K562 (cell line): ENCODE measurements around the gene CERS1. TPM values are rescaled to one million over a fixed set of nuclear protein-coding genes. Genes with fewer than 3 reads are reported as not detected.

Source experiments
- CC2D1A ChIP-seq: fragments of 450-650 bp; IDR thresholded peaks from 2 replicates; pipeline ENCODE4 v1.6.1; 2017; ENCODE audit warnings: mild to moderate bottlenecking
- DMBX1 ChIP-seq: fragments of 250-450 bp; sonication (Bioruptor Pico); IDR thresholded peaks from 2 replicates; pipeline ENCODE4 v1.8.0; 2022; ENCODE audit warnings: inconsistent platforms, mild to moderate bottlenecking, moderate library complexity, borderline replicate concordance
- FOXA1 ChIP-seq: fragments of 450-650 bp; IDR thresholded peaks from 2 replicates; pipeline ENCODE4 v1.6.1; 2016; ENCODE audit warnings: mild to moderate bottlenecking, borderline replicate concordance
- GATA2 ChIP-seq: sonication (generic); formaldehyde crosslinking; IDR thresholded peaks from 2 replicates; pipeline ENCODE4 v1.4.0; 2020; ENCODE audit warnings: mild to moderate bottlenecking, missing genetic modification reagents
- HOXB6 ChIP-seq: fragments of 250-450 bp; sonication (Bioruptor Pico); IDR thresholded peaks from 2 replicates; pipeline ENCODE4 v1.5.1; 2022; ENCODE audit warnings: mild to moderate bottlenecking, borderline replicate concordance
- ILF3 ChIP-seq: fragments of 450-650 bp; IDR thresholded peaks from 2 replicates; pipeline ENCODE4 v1.6.1; 2018; ENCODE audit warnings: antibody characterized with exemption, mild to moderate bottlenecking, moderate library complexity, borderline replicate concordance
- MAFG ChIP-seq: fragments of 450-650 bp; conservative IDR thresholded peaks from 2 replicates; pipeline ENCODE4 v1.6.1; 2016; ENCODE audit warnings: missing genetic modification characterization, missing compliant biosample characterization
- MAFK ChIP-seq: IDR thresholded peaks from 2 replicates; pipeline ENCODE4 v1.6.1; 2011; ENCODE audit warnings: low read length, improper control_type of control experiment
- MECOM ChIP-seq: fragments of 250-450 bp; sonication (Bioruptor Pico); IDR thresholded peaks from 2 replicates; pipeline ENCODE4 v1.8.0; 2022; ENCODE audit warnings: inconsistent platforms
- MEF2A ChIP-seq: IDR thresholded peaks from 2 replicates; pipeline ENCODE4 v1.6.1; 2011; ENCODE audit warnings: low read depth, mild to moderate bottlenecking, low read length, moderate library complexity; ENCODE audit not compliant: control insufficient read depth
- PTRF ChIP-seq: fragments of 450-650 bp; IDR thresholded peaks from 2 replicates; pipeline ENCODE4 v1.6.1; 2016; ENCODE audit warnings: mild to moderate bottlenecking, missing genetic modification characterization, missing compliant biosample characterization
- SMARCA5 ChIP-seq: fragments of 450-650 bp; IDR thresholded peaks from 2 replicates; pipeline ENCODE4 v1.6.1; 2016
- SPI1 ChIP-seq: IDR thresholded peaks from 2 replicates; pipeline ENCODE4 v1.6.1; 2011; ENCODE audit warnings: low read depth, low read length, control low read depth, borderline replicate concordance
- SRSF7 ChIP-seq: fragments of 200-400 bp; formaldehyde crosslinking; optimal IDR thresholded peaks from 2 replicates; pipeline ENCODE3; 2017; ENCODE audit warnings: mild to moderate bottlenecking, low read depth, low read length
- ZC3H4 ChIP-seq: sonication (generic); formaldehyde crosslinking; IDR thresholded peaks from 2 replicates; pipeline ENCODE4 v1.9.0; 2021; ENCODE audit warnings: missing genetic modification reagents, borderline replicate concordance
- ZNF165 ChIP-seq: fragments of 250-450 bp; sonication (Bioruptor Pico); IDR thresholded peaks from 2 replicates; pipeline ENCODE4 v1.4.0; 2020; ENCODE audit warnings: borderline replicate concordance
- ZNF232 ChIP-seq: sonication (generic); formaldehyde crosslinking; IDR thresholded peaks from 2 replicates; pipeline ENCODE4 v1.8.0; 2022; ENCODE audit warnings: mild to moderate bottlenecking, missing genetic modification reagents
- ZNF24 ChIP-seq: fragments of 450-650 bp; IDR thresholded peaks from 2 replicates; pipeline ENCODE4 v1.6.1; 2016
- ZNF354B ChIP-seq: fragments of 250-450 bp; sonication (Bioruptor Pico); IDR thresholded peaks from 2 replicates; pipeline ENCODE4 v1.4.0; 2020
- polyA plus RNA-seq, 8 experiments: library from polyadenylated mRNA; depleted of rRNA in 4 of 8; stranded (reverse) in 5 of 8; unstranded in 3 of 8; fragments of >200 nt; fragmentation: Nextera tagmentation in 2 of 8; fragmentation: Illumina TruSeq in 1 of 8; extraction: Ambion mirVana in 2 of 8; extraction: Trizol in 1 of 8; gene quantifications; 2 replicates each; pipeline versions ENCODE4 v1.2.1 to v1.2.3, GENCODE V29; 2011 to 2014; ENCODE audit warnings: inconsistent platforms in 1 of 8, missing spikeins in 1 of 8
- total RNA-seq, 7 experiments: library from RNA; depleted of rRNA in 6 of 7; stranded (reverse); fragments of >200 nt in 6 of 7; fragmentation: Illumina TruSeq in 2 of 7; extraction: Trizol in 2 of 7; gene quantifications; 2 replicates each; pipeline versions ENCODE4 v1.2.1 to v1.2.3, GENCODE V29; 2011 to 2021; ENCODE audit warnings: low replicate concordance in 1 of 7
- TF ChIP-seq, protein P1 (sequence below): fragments of 450-650 bp; formaldehyde crosslinking; IDR thresholded peaks from 2 replicates; pipeline ENCODE4 v1.4.0; 2022; ENCODE audit warnings: missing genetic modification characterization
- TF ChIP-seq, protein P2 (sequence below): fragments of 450-650 bp; conservative IDR thresholded peaks from 2 replicates; pipeline ENCODE4 v1.6.1; 2016; ENCODE audit warnings: missing genetic modification characterization, low read depth, mild to moderate bottlenecking, missing compliant biosample characterization, moderate library complexity
- TF ChIP-seq, protein P3 (sequence below): fragments of 450-650 bp; formaldehyde crosslinking; IDR thresholded peaks from 2 replicates; pipeline ENCODE4 v1.4.0; 2020; ENCODE audit warnings: mild to moderate bottlenecking, moderate library complexity
- TF ChIP-seq, protein P4 (sequence below), 2 experiments: fragments of 450-650 bp; conservative IDR thresholded peaks; 2 replicates each; pipeline ENCODE4 v1.6.1; 2017; ENCODE audit warnings: mild to moderate bottlenecking in 2 of 2, moderate library complexity in 2 of 2

The CERS1 gene
- total and polyA plus RNA-seq, 9 of the 15 experiments (the other 6 are each of a cell fraction or from before 2014, with no cell fraction given), result 0.33 to 1.5 (median 0.86) TPM; not detected in 2

DNA sequence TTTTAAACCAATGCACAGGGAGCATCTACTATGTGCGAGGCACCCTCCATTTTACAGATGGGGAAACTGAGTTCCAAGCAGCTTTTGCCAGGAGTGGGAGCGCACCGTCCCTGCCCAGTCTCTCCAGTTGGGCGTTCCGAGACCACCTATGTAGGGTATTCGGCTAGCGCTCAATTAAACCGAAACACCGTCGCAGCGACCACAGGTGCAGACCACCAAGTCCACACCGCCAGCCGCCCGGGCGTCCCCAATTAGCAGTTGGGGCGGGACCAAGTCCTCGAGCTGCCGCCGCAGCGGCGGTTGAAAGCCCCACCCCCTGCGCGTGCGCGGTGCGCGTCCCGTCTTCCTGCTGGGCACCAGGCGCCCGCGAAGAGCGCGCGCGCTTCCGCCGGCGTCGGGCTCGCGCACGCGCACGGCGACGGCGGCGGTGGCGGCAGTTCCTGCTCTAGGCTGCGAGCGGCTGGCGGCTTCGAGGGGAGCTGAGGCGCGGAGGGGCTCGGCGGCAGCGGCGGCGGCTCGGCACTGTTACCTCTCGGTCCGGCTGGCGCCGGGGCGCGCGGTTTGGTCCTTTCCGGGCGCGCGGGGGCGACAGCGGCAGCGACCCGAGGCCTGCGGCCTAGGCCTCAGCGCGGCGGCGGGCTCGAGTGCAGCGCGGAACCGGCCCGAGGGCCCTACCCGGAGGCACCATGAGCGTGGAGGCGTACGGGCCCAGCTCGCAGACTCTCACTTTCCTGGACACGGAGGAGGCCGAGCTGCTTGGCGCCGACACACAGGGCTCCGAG lies 64.2 kb downstream of the CERS1 start, which contains the start of gene UPF1 (continued):
- TF ChIP-seq GATA2 (CRISPR knock-in tag) (no peak), ZC3H4 (CRISPR knock-in tag) (no peak), ZNF24 (no peak), ZNF354B (CRISPR knock-in tag) (no peak), ZNF165 (CRISPR knock-in tag) (no peak), MAFG (tag) (no peak), PTRF (tag) (no peak), FOXA1 (no peak), SPI1 (0 out of 2 replicates have a peak, but pooled peaks have one; percentile 26), MECOM (CRISPR knock-in tag) (no peak), DMBX1 (CRISPR knock-in tag) (no peak; the same call in none of the 2 replicates), CC2D1A (no peak), ILF3 (peak; percentile 93), MEF2A (no peak), HOXB6 (CRISPR knock-in tag) (no peak), SRSF7 (no peak), MAFK (no peak), ZNF232 (CRISPR knock-in tag) (no peak; the same call in 1 of the 2 replicates), SMARCA5 (no peak)
- TF ChIP-seq, protein P1, sequence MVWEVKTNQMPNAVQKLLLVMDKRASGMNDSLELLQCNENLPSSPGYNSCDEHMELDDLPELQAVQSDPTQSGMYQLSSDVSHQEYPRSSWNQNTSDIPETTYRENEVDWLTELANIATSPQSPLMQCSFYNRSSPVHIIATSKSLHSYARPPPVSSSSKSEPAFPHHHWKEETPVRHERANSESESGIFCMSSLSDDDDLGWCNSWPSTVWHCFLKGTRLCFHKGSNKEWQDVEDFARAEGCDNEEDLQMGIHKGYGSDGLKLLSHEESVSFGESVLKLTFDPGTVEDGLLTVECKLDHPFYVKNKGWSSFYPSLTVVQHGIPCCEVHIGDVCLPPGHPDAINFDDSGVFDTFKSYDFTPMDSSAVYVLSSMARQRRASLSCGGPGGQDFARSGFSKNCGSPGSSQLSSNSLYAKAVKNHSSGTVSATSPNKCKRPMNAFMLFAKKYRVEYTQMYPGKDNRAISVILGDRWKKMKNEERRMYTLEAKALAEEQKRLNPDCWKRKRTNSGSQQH, result no peak
- TF ChIP-seq, protein P2, sequence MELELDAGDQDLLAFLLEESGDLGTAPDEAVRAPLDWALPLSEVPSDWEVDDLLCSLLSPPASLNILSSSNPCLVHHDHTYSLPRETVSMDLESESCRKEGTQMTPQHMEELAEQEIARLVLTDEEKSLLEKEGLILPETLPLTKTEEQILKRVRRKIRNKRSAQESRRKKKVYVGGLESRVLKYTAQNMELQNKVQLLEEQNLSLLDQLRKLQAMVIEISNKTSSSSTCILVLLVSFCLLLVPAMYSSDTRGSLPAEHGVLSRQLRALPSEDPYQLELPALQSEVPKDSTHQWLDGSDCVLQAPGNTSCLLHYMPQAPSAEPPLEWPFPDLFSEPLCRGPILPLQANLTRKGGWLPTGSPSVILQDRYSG (tag), result no peak
- TF ChIP-seq, protein P3, sequence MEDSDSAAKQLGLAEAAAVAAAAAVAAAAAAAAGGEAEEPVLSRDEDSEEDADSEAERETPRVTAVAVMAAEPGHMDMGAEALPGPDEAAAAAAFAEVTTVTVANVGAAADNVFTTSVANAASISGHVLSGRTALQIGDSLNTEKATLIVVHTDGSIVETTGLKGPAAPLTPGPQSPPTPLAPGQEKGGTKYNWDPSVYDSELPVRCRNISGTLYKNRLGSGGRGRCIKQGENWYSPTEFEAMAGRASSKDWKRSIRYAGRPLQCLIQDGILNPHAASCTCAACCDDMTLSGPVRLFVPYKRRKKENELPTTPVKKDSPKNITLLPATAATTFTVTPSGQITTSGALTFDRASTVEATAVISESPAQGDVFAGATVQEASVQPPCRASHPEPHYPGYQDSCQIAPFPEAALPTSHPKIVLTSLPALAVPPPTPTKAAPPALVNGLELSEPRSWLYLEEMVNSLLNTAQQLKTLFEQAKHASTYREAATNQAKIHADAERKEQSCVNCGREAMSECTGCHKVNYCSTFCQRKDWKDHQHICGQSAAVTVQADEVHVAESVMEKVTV (CRISPR knock-in tag), result no peak
- TF ChIP-seq, protein P4, sequence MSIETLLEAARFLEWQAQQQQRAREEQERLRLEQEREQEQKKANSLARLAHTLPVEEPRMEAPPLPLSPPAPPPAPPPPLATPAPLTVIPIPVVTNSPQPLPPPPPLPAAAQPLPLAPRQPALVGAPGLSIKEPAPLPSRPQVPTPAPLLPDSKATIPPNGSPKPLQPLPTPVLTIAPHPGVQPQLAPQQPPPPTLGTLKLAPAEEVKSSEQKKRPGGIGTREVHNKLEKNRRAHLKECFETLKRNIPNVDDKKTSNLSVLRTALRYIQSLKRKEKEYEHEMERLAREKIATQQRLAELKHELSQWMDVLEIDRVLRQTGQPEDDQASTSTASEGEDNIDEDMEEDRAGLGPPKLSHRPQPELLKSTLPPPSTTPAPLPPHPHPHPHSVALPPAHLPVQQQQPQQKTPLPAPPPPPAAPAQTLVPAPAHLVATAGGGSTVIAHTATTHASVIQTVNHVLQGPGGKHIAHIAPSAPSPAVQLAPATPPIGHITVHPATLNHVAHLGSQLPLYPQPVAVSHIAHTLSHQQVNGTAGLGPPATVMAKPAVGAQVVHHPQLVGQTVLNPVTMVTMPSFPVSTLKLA (conservative IDR thresholded peaks at IDR 0.05), result no peak
